ENCODE results near the gene NIBAN1. TPM values are rescaled to one million over a fixed set of nuclear protein-coding genes. Genes with fewer than 3 reads are reported as not detected.

Gene NIBAN1
- total and polyA plus RNA-seq, 7 donors = 9.0 to 112 (median 50.6) TPM

- intact Hi-C loops (cut with DNase I) = no loop called here
- no peak for TF ChIP-seq CTCF (IDR thresholded peaks at IDR 0.05)
- 94 to 98% (median 96%) methylated on average over 1 of the region's 1 CpG for WGBS, 3 donors
- Histone ChIP-seq H3K4me1 (peaks cover under 1% of the 10 kb centered on the region), H3K4me3 (no peak overlapping the region), H3K27me3 (ENCODE audit: insufficient read depth in 3 of 3, low read length in 2 of 3) (no peaks in the 10 kb centered on the region), H3K9me3 (no peaks in the 10 kb centered on the region), H3K36me3 (ENCODE audit: insufficient read depth in 1 of 2, low read depth in 1 of 2) (no peaks in the 10 kb centered on the region), H3K27ac (no peak overlapping the region)
- ATAC-seq (no peak), DNase-seq (no peak)
Measured at GRCh38 chr1:184994301-184994700, 20.0 kb upstream of the NIBAN1 start.

- DNase-seq = no peak
- no peaks in the 10 kb centered on the region for H3K9me3 ChIP-seq
- no peak for TF ChIP-seq CTCF (IDR thresholded peaks at IDR 0.05)
- H3K27ac ChIP-seq = no peak overlapping the region
- ATAC-seq = no peak
- no peaks in the 10 kb centered on the region for H3K27me3 ChIP-seq (ENCODE audit: insufficient read depth in 3 of 3, low read length in 2 of 3)
- intact Hi-C loops (cut with DNase I) = no loop called here
- WGBS, 3 donors = 91 to 95% (median 93%) methylated on average over 3 of the region's 3 CpGs
- H3K36me3 ChIP-seq (ENCODE audit: insufficient read depth in 1 of 2, low read depth in 1 of 2) = no peaks in the 10 kb centered on the region
- no peak overlapping the region for H3K4me3 ChIP-seq
- peaks cover 5% of the 10 kb centered on the region for H3K4me1 ChIP-seq
Measured at GRCh38 chr1:184992271-184992670, 18.0 kb upstream of the NIBAN1 start.

- peaks cover 5% of the 10 kb centered on the region for H3K4me1 ChIP-seq
- DNase-seq (no peak), ATAC-seq (no peak)
- intact Hi-C loops (cut with DNase I) = no loop called here
- TF ChIP-seq CTCF (IDR thresholded peaks at IDR 0.05) = no peak
- H3K4me3 ChIP-seq = no peak overlapping the region
- no peaks in the 10 kb centered on the region for H3K36me3 ChIP-seq (ENCODE audit: insufficient read depth in 1 of 2, low read depth in 1 of 2)
- H3K27ac ChIP-seq = no peak overlapping the region
- no peaks in the 10 kb centered on the region for H3K27me3 ChIP-seq (ENCODE audit: insufficient read depth in 3 of 3, low read length in 2 of 3)
- no peaks in the 10 kb centered on the region for H3K9me3 ChIP-seq
- WGBS, 3 donors = 63 to 68% (median 67%) methylated on average over 1 of the region's 1 CpG
Measured at GRCh38 chr1:184990204-184990603, 15.9 kb upstream of the NIBAN1 start.

- no peak for DNase-seq
- intact Hi-C loops (cut with DNase I) = loop anchor here in 1 of 2 donors (10.0 kb wide), 1 partner anchor 176 kb away; no protein-coding TSS in a partner anchor
- Histone ChIP-seq H3K9me3 (no peaks in the 10 kb centered on the region), H3K27ac (no peak overlapping the region), H3K36me3 (ENCODE audit: insufficient read depth in 1 of 2, low read depth in 1 of 2) (no peaks in the 10 kb centered on the region), H3K4me1 (peaks cover 5% of the 10 kb centered on the region), H3K27me3 (ENCODE audit: insufficient read depth in 3 of 3, low read length in 2 of 3) (no peaks in the 10 kb centered on the region), H3K4me3 (no peak overlapping the region)
- no peak for ATAC-seq
- no peak for TF ChIP-seq CTCF (IDR thresholded peaks at IDR 0.05)
Measured at GRCh38 chr1:184988506-184988905, 14.2 kb upstream of the NIBAN1 start.

- WGBS, 3 donors = 83 to 89% (median 86%) methylated on average over 1 of the region's 1 CpG
- intact Hi-C loops (cut with DNase I) = loop anchor here in 1 of 2 donors (10.0 kb wide), 1 partner anchor 177 kb away; no protein-coding TSS in a partner anchor
- Histone ChIP-seq H3K9me3 (no peaks in the 10 kb centered on the region), H3K36me3 (ENCODE audit: insufficient read depth in 1 of 2, low read depth in 1 of 2) (no peaks in the 10 kb centered on the region), H3K27me3 (ENCODE audit: insufficient read depth in 3 of 3, low read length in 2 of 3) (no peaks in the 10 kb centered on the region), H3K27ac (no peak overlapping the region), H3K4me1 (peaks cover 5% of the 10 kb centered on the region), H3K4me3 (no peak overlapping the region)
- DNase-seq (no peak), ATAC-seq (no peak)
- no peak for TF ChIP-seq CTCF (IDR thresholded peaks at IDR 0.05)
Measured at GRCh38 chr1:184987696-184988095, 13.4 kb upstream of the NIBAN1 start.

Measured in psoas muscle (tissue), 8 donors.